ENCODE results near the gene IDH2.

GRCh38 chr15:90078965-90079364 lies 23.3 kb downstream of the IDH2 start:
- TF ChIP-seq ZFP3 (CRISPR knock-in tag; IDR thresholded peaks at IDR 0.05), result no peak
- TF ChIP-seq RARB (CRISPR knock-in tag; IDR thresholded peaks at IDR 0.05), result no peak
- TF ChIP-seq BACH2 (CRISPR knock-in tag; IDR thresholded peaks at IDR 0.05; ENCODE audit: borderline replicate concordance), result no peak
